Measurements from ENCODE around the gene NIPAL3. TPM values are rescaled to one million over a fixed set of nuclear protein-coding genes. Genes with fewer than 3 reads are reported as not detected.

The NIPAL3 gene
- total RNA-seq, 2 experiments from 2014 or later = 43.4 to 46.9 TPM

DNA sequence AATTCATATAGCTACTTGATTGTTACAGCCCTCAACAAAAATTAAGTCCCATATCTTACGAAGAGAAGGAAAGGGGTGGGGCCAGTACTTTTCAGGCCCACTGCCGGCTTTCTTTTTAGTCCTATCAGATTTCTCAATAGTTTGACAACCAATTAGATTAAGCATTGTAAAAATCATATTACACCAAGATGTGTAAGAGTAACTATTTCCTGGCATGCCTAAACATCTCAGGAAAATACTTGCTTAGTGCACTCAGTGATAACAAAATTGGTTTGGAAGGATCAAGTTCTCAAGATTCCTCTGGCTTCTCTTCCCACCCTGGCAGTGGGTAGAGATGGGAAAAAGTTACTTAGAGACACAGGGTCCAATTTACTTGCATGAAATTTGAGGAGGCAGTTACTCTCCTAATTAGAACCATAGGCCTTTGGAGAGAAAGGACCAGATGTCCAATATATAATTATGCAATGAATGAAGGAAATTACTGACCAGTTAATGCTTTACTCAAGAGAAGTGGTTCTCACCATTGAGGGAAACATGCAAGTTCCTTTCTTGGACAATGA is 32.1 kb upstream of the NIPAL3 start:
- no peak for DNase-seq
- ChIA-PET POLR2A (interaction anchor here (1.3 kb wide), 1 partner anchor 184 kb away, joined by 3 read pairs; no protein-coding TSS in a partner anchor), CTCF (interaction anchor here (1.1 to 10.1 kb wide), 14 partner anchors 9 to 312 kb away, joined by 3 to 162 read pairs (median 14); partner anchors contain the start of genes IFNLR1 and NIPAL3)
- peaks cover 2% of the 10 kb centered on the region for H3K36me3 Mint-ChIP-seq (ENCODE audit: low read depth)
- H3K27ac Mint-ChIP-seq = no peak overlapping the region
- peaks cover 25% of the 10 kb centered on the region for H3K4me1 Mint-ChIP-seq (ENCODE audit: low read depth)
- no peaks in the 10 kb centered on the region for H3K9me3 Mint-ChIP-seq (ENCODE audit: insufficient read depth)
- H3K27me3 Mint-ChIP-seq (ENCODE audit: low read depth) = no peaks in the 10 kb centered on the region
- H3K4me3 Mint-ChIP-seq = no peak overlapping the region
- no peak for ATAC-seq

DNA sequence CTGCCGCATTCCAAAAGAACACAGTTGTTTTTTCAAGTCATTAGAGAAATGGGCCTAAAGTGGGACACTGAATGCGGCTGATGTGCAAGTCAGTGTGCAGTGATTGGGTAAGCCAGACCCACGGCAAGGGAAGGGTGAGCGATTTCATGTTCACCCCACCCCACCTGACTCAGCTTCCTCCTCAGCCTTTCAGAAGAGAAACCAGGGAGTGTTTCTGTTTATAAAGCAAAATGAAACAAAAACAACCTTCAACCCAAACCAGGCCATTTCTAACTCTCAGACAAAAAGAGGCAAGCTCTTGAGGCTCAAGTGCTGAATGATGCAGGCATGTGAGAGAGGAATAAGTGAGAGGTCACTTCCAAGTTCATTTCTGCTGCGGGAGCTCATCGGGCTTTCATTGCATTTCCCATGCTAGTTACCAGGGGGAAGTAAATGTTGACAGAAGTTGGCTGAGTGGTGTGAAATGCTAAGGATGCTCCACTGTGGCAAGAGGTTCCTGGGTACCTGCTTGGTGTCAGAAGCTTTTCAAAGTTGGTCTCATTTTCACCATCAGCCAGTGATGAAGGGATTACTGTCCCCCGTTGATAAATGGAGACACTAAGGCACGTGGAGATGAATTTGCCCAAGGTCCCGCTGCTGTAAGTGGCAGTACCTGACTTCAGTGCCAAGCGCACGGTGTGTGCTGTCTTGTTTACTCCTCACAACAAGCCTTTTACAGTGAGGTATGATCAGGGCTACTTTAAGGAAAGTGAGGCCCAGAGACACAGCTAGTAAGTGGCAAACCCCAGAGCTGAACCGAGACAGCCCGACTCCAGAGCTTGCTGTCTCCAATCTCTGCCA is 31.1 kb upstream of the NIPAL3 start:
- CTCF ChIA-PET = interaction anchor here (0.9 to 10.1 kb wide), 30 partner anchors 9 to 403 kb away, joined by 3 to 162 read pairs (median 5); partner anchors contain the start of genes IFNLR1, NIPAL3 and STPG1
- DNase-seq (peak; percentile 37), ATAC-seq (peak; percentile 56)
- Mint-ChIP-seq H3K9me3 (ENCODE audit: insufficient read depth) (no peaks in the 10 kb centered on the region), H3K27ac (peak overlapping the region; percentile 1), H3K4me3 (no peak overlapping the region), H3K27me3 (ENCODE audit: low read depth) (no peaks in the 10 kb centered on the region), H3K36me3 (ENCODE audit: low read depth) (peaks cover 2% of the 10 kb centered on the region), H3K4me1 (ENCODE audit: low read depth) (peaks cover 25% of the 10 kb centered on the region)
- POLR2A ChIA-PET = interaction anchor here (0.6 to 1.3 kb wide), 3 partner anchors 33 to 185 kb away, joined by 3 read pairs; no protein-coding TSS in a partner anchor

DNA sequence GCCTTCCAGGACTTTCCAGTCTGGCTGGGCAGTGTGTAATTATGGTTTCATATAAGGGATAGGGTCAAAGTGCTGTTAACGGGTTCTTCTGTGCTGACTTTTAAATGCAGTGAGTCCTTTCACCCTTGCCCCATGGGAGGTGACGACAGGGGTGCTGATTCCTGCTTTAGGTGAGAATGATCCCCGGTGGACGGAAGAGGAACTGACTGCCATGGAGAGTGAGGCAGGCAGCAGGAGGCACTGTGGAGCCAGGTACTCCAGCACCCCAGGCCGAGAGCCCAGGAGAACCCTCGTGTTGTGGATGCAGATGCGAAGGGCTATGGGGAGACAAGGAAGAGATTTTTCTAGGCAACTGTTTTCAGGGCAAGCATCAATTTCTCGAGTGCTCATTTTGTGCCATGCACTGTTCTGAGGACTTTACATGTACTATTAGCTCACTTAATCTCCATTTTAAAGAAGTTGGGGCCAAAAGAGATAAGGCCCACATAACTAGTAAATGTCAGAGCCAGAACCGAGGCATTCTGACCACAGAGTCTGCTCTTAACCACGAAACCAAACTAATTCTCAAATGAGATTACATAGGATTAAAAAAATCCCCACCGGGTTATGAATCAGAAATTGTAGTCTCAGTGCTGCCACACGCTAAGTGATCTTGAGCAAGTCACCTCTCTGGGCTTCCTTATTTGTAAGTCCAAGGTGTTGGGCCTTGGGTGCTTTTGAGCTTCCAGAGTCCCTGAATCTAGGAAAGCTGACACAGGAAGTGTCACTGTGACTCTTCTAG is 30.3 kb upstream of the NIPAL3 start:
- no peak overlapping the region for H3K4me3 Mint-ChIP-seq
- ChIA-PET POLR2A (interaction anchor here (1.1 to 1.5 kb wide), 3 partner anchors 97 to 186 kb away, joined by 3 read pairs; no protein-coding TSS in a partner anchor), CTCF (interaction anchor here (0.7 to 10.1 kb wide), 32 partner anchors 8 to 404 kb away, joined by 3 to 162 read pairs (median 4); partner anchors contain the start of genes IFNLR1, NIPAL3, RCAN3 and STPG1)
- no peaks in the 10 kb centered on the region for H3K9me3 Mint-ChIP-seq (ENCODE audit: insufficient read depth)
- peaks cover 6% of the 10 kb centered on the region for H3K36me3 Mint-ChIP-seq (ENCODE audit: low read depth)
- peak overlapping the region; percentile 26 for H3K27ac Mint-ChIP-seq
- no peaks in the 10 kb centered on the region for H3K27me3 Mint-ChIP-seq (ENCODE audit: low read depth)
- ATAC-seq (peak; percentile 59), DNase-seq (peak; percentile 46)
- H3K4me1 Mint-ChIP-seq (ENCODE audit: low read depth) = peaks cover 27% of the 10 kb centered on the region

DNA sequence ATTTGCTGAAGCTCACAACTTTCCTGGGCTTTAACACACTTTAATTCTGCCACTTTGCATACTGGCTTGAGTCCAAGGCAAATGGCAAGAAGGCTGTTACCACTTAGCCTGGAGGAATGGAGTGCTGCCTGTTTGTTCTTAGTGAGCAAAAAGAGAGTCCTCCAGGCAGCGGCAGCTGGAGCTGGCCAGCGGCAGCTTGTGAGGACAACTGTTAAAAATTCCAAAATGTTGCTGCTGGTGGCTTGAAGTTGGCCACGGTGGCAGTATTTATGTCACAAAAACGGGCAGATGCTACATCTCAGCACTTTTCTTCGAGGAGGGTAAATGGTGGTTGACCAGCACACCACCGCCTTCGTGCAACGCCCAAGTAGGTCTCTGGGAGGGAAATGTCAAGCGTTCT is 29.4 kb upstream of the NIPAL3 start:
- ChIA-PET POLR2A (interaction anchor here (1.5 kb wide), 1 partner anchor 179 kb away, joined by 3 read pairs; no protein-coding TSS in a partner anchor), CTCF (interaction anchor here (0.7 to 10.1 kb wide), 22 partner anchors 8 to 237 kb away, joined by 3 to 162 read pairs (median 4); partner anchors contain the start of genes IFNLR1, NIPAL3, RCAN3 and STPG1)
- no peaks in the 10 kb centered on the region for H3K27me3 Mint-ChIP-seq (ENCODE audit: low read depth)
- H3K4me1 Mint-ChIP-seq (ENCODE audit: low read depth) = peaks cover 28% of the 10 kb centered on the region
- no peak overlapping the region for H3K4me3 Mint-ChIP-seq
- H3K36me3 Mint-ChIP-seq (ENCODE audit: low read depth) = peaks cover 6% of the 10 kb centered on the region
- no peak for ATAC-seq
- no peaks in the 10 kb centered on the region for H3K9me3 Mint-ChIP-seq (ENCODE audit: insufficient read depth)
- peak; percentile 15 for DNase-seq
- no peak overlapping the region for H3K27ac Mint-ChIP-seq

DNA sequence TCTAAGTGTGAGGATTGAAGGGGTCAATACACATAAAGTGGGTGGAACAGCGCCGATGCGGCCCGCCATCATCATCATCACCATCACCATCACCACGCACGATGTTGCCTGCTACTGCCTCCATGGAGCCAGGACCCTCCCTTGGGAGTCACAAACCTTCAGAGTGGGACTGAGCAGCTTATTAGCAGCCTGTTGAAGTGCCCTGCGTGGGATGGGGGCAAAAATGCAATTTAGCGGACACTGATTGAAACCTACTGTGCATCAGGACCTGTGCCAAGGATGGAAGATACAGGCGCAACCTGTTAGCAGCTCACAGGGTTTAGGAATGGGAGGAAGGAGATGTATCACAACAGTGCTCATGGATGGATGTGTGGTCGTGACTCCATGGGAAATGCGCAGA is 28.7 kb upstream of the NIPAL3 start:
- H3K27me3 Mint-ChIP-seq (ENCODE audit: low read depth) = no peaks in the 10 kb centered on the region
- CTCF ChIA-PET = interaction anchor here (0.8 to 10.1 kb wide), 3 partner anchors 29 to 237 kb away, joined by 3 to 162 read pairs (median 4); partner anchors contain the start of gene NIPAL3
- peaks cover 35% of the 10 kb centered on the region for H3K4me1 Mint-ChIP-seq (ENCODE audit: low read depth)
- ATAC-seq (no peak), DNase-seq (peak; percentile 7)
- no peak overlapping the region for H3K4me3 Mint-ChIP-seq
- H3K9me3 Mint-ChIP-seq (ENCODE audit: insufficient read depth) = no peaks in the 10 kb centered on the region
- no peak overlapping the region for H3K27ac Mint-ChIP-seq
- H3K36me3 Mint-ChIP-seq (ENCODE audit: low read depth) = peaks cover 6% of the 10 kb centered on the region
- POLR2A ChIA-PET = no interaction called here

DNA sequence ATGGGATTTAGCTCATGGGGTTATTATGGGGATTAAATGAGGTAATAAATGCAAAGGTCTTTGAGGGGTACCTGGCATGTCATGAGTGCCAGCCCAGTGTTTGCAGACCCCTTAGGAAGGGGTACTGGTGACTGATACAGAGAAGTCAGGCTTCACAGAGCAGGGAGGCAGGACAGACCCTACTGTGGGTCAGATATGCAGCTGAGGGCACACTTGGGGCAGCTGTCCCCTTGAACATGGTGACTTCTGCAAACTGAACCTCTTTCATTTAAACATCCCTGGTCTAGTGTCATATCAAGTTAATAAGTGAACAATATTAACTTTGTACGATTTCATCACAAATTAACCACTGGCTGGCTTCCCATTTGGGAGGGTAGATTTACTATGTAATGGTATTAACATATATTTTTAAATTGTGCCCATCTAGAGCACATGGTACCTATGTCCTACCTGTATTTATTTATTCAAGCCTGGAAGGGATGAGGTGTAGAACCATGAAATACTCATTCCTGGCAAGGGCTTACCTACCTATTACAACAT is 27.9 kb upstream of the NIPAL3 start:
- no peak for ATAC-seq
- no peak overlapping the region for H3K27ac Mint-ChIP-seq
- DNase-seq = peak; percentile 13
- ChIA-PET CTCF (interaction anchor here (0.8 to 10.1 kb wide), 3 partner anchors 28 to 237 kb away, joined by 3 to 162 read pairs (median 4); partner anchors contain the start of gene NIPAL3), POLR2A (no interaction called here)
- H3K4me3 Mint-ChIP-seq = no peak overlapping the region
- no peaks in the 10 kb centered on the region for H3K9me3 Mint-ChIP-seq (ENCODE audit: insufficient read depth)
- no peaks in the 10 kb centered on the region for H3K27me3 Mint-ChIP-seq (ENCODE audit: low read depth)
- H3K4me1 Mint-ChIP-seq (ENCODE audit: low read depth) = peaks cover 43% of the 10 kb centered on the region
- H3K36me3 Mint-ChIP-seq (ENCODE audit: low read depth) = peaks cover 6% of the 10 kb centered on the region

DNA sequence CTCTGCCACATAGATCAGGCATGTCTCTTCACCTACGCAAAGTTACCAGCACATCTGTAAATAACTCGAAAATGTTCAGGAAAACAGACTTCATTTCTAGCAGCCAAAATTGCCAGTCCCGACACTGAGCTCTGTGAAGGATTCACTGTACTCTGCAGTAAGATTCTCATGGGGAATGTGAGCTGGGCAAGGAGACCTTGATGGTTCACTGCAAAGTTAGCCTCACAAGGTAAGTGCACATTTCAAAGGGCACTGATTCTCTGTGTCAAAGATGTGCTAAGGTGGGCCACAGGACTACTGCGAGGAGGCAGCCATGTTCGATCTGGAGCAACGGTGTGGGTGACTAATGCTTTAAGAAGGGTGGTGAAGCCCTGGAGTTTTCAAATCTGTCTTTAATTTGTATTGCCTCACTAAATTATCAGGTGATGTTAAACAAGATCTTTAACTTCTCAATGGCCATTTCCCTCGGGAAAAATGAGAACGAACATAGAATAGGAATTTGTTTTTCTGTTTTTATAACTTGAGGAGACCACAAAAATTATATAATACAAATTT is 27.2 kb upstream of the NIPAL3 start:
- Mint-ChIP-seq H3K27ac (no peak overlapping the region), H3K4me1 (ENCODE audit: low read depth) (peaks cover 49% of the 10 kb centered on the region)
- ATAC-seq = no peak

DNA sequence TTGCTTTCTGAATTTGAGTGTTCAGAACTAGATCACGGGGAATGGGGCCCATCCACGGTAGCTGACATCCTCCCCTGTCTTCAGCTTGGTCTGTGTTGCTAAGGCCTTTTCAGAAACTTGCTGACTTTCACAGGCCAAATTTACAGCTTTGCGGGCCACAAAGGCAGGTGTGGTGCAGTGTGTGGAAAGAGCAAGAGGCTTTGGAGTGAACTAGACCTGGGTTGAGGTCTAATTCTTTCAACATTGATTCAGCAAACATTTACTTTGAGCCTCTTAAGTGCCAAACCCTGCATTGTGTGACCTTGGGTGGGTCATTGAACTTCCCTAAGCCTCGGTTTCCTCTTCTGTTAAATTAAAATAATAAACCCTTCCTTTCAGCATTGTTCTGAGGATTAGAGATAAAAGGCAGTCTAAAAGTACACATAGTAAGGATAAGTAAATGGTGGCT is 26.3 kb upstream of the NIPAL3 start:
- Mint-ChIP-seq H3K9me3 (ENCODE audit: insufficient read depth) (no peaks in the 10 kb centered on the region), H3K4me1 (ENCODE audit: low read depth) (peaks cover 47% of the 10 kb centered on the region), H3K36me3 (ENCODE audit: low read depth) (peaks cover 4% of the 10 kb centered on the region), H3K4me3 (no peak overlapping the region), H3K27ac (no peak overlapping the region), H3K27me3 (ENCODE audit: low read depth) (no peaks in the 10 kb centered on the region)
- DNase-seq (peak; percentile 18), ATAC-seq (no peak)
- ChIA-PET CTCF (interaction anchor here (10.1 kb wide), 1 partner anchor 189 kb away, joined by 162 read pairs; no protein-coding TSS in a partner anchor), POLR2A (no interaction called here)

More for the DNA sequence above, 27.2 kb upstream of the NIPAL3 start:
- ChIA-PET CTCF (interaction anchor here (1.4 to 10.1 kb wide), 2 partner anchors 27 to 188 kb away, joined by 4 to 162 read pairs; partner anchors contain the start of gene NIPAL3), POLR2A (no interaction called here)
- Mint-ChIP-seq H3K36me3 (ENCODE audit: low read depth) (peaks cover 6% of the 10 kb centered on the region), H3K9me3 (ENCODE audit: insufficient read depth) (no peaks in the 10 kb centered on the region), H3K4me3 (no peak overlapping the region), H3K27me3 (ENCODE audit: low read depth) (no peaks in the 10 kb centered on the region)
- DNase-seq = peak; percentile 17

DNA sequence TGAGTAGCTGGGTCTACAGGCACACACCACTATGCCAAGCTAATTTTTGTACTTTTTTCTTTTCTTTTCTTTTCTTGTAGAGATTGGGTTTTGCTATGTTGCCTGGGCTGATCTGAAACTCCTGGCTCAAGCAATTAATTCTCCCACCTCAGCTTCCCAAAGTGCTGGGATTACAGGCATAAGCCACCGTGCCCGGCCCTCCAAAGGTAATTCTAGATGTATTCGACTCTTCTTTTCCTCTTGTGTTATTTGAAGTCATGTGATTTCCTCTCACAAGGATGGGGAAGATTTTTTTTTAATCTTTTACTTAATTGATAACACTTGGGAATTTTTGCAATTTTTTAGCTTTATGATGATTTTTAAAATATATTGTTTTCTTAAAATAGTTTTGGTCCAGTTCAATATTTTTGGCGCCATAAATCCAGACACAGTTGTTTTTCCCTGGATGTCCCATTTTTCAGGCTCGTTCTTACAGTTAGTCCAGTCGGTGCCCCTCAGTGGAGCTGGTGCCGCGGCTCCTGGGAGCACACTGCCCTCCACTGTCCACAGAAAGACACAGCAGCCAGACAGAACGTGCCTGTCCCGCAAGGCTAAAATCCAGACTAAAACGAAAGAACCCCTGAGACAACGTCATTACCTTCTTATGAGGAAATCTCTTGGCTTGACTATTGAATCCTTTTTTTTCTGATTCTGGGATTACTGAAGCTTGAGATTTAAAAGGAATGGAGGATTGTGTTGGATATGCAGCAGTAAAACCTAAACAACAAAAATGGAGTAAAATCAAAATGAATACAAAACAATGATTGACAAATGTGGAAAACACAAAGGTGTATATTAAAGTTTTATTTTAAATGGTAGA is 24.4 kb upstream of the NIPAL3 start:
- POLR2A ChIA-PET = interaction anchor here (1.3 to 3.6 kb wide), 3 partner anchors 190 to 201 kb away, joined by 5 to 18 read pairs (median 5); no protein-coding TSS in a partner anchor
- H3K4me3 Mint-ChIP-seq = peak overlapping the region; percentile 67
- H3K9me3 Mint-ChIP-seq (ENCODE audit: insufficient read depth) = no peaks in the 10 kb centered on the region

More for the DNA sequence above, 24.4 kb upstream of the NIPAL3 start:
- peak overlapping the region; percentile 87 for H3K27ac Mint-ChIP-seq
- peaks cover 30% of the 10 kb centered on the region for H3K4me1 Mint-ChIP-seq (ENCODE audit: low read depth)
- H3K27me3 Mint-ChIP-seq (ENCODE audit: low read depth) = no peaks in the 10 kb centered on the region
- CTCF ChIA-PET = interaction anchor here (0.7 to 6.2 kb wide), 70 partner anchors 11 to 619 kb away, joined by 3 to 375 read pairs (median 4); partner anchors contain the start of genes GRHL3, IFNLR1, NIPAL3 and RCAN3
- peak; percentile 83 for ATAC-seq
- peak; percentile 78 for DNase-seq
- H3K36me3 Mint-ChIP-seq (ENCODE audit: low read depth) = peaks cover 4% of the 10 kb centered on the region

All from activated CD8-positive, alpha-beta T cell treated with anti-CD3 and anti-CD28 coated beads, Interleukin-2, amount 10 ng/mL, durations not matched to agents 7 days and 5 days (primary cell).